HuH-7.5 (cell line): ENCODE results near the gene COASY.
"Not testable (repeated sequence)": the region's sequence is repeated elsewhere in the genome, so short reads cannot be mapped to it uniquely, and the experiment has no call there.

Experiments
- DNase-seq: peaks from one replicate; pipeline ENCODE4 v3.0.0; 2011; ENCODE audit warnings: low spot score

The COASY gene

DNA sequence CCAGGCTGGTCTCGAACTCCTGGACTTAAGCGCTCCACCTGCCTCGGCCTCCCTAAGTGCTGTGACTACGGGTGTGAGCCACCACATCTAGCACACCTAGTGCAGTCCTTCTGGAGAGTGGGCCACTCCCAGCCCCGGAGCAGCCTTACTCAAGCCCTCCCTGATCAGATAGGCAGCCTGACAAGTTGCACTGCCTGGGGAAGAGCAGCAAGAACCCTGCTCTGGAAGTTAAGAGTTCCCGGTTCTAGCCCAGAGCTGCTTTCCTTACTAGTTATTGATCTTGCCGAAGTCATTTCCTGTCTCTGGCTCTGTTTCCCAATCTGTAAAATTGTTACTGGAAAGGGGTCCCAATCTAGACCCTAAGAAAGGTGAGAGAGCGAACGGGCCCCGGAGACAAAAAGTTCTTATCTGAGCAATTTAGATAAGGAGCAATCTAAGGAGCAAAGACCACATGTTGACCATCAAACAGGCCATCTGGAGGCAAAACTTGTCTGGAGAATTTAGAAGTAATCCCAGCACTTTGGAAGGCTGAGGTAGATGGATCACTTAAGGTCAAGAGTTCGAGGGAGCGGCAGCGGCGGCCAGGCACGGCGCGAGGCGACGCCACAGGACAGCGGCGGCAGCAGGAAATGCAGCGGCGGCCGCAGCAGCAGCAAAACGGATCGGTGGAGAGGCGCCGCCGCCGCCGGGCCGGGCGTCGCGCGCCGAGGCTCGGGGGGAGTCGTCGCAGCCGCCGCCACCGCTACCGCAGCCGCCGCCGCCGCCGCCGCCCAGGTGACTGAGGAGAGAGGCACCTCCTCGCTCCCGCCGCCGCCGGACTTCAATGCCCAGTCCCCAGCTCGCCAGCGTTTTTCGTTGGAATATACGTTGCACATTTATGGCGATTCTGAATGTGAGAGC is 30.2 kb upstream of the COASY start:
- DNase-seq, result no peak

DNA sequence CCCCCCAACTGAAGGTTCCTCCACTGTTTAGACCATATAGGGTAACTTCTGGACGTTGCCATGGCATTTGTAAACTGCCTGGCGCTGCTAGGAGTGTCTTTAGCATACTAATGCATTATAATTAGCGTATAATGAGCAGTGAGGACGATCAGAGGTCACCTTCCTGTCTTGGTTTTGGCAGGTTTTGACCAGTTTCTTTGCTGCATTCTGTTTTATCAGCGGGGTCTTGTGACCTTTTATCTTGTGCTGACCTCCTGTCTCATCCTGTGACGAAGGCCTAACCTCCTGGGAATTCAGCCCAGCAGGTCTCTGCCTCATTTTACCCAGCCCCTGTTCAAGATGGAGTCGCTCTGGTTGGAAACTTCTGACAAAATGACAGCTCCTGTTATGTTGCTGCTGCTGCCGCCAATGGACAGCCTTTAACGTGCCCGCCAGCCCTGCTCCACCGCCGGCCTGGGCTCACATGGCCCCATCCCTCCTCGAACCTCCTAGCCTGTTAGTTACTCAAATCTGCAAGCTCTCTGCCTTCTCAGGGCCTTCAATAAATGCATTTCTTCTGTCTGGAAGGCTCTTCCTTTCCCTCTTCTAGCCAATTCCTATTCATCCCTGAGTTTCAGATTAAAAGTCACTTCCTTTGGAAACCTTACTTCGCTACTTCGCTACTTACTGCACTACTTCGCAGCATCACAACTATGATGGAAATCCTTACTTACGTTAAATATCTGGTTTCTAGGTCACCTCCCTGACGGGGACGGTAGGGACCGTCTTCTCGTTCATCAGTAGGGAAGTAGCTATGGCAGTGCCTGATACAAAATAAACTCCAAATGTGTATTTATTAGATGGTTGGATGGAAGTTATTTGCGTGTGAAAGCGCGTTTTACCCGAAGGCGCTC is 26.5 kb upstream of the COASY start:
- DNase-seq, result no peak

DNA sequence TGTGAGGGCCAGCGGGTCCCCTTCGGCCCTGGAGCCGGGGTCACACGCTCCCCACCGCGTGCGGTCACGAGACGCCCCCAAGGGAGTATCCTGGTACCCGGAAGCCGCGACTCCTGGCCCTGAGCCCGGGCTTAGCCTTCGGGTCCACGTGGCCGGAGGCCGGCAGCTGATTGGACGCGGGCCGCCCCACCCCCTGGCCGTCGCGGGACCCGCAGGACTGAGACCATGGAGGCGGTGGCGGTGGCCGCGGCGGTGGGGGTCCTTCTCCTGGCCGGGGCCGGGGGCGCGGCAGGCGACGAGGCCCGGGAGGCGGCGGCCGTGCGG is 25.9 kb upstream of the COASY start, which contains the start of gene NAGLU:
NAGLU (plus strand) TSS at position 194 of the 324 bp plus-strand sequence; CDS start at position 226, 32 bp downstream.
- DNase-seq, result peak; percentile 99

DNA sequence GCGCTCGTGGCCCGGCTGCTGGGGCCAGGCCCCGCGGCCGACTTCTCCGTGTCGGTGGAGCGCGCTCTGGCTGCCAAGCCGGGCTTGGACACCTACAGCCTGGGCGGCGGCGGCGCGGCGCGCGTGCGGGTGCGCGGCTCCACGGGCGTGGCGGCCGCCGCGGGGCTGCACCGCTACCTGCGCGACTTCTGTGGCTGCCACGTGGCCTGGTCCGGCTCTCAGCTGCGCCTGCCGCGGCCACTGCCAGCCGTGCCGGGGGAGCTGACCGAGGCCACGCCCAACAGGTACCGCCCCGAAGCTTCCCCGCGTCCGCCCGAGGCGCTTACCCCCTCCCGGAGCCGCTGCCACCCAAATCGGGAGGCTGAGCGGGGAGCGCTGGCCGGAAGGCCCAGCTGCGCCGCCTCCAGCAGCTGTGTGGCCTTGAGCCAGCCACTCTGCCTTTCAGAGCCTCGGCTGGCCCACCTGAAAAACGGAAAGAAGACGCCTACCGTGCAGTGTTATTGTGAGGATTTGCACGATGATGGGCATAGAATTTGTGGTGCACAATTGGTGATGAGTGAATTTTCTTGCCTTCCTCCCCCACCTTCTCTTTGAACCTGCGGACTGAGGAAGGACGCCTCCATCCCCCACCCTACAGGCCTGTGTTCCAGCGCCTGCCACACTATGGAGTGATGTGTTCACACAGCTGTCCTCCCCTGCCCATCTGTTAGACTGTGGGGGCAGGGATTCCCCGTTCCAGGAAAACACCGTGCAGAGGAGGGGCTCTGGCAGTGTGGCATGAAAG is 25.4 kb upstream of the COASY start:
- DNase-seq, result peak; percentile 96

DNA sequence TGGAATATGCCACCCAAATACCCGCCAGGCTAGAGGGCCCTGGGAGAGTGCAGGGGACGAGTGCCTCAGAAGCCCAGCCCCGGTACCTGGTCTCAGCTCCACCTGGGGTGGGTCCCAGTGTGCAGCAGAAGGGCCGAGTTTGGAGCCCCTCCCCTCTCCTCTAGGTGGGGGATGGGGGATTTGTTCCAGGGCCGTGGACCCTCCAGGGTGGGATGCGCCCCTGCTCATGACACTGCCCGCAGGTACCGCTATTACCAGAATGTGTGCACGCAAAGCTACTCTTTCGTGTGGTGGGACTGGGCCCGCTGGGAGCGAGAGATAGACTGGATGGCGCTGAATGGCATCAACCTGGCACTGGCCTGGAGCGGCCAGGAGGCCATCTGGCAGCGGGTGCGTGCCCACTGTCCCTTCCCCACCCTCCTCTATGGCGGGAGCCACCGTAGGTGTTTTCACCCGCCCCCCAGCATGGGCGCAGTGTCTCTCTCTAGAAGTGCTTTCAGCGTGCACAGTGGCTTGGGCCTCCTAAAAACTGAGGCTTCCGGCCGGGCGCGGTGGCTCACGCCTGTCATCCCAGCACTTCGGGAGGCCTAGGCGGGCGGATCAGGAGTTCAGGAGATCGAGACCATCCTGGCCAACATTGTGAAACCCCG is 24.7 kb upstream of the COASY start:
- no peak for DNase-seq

DNA sequence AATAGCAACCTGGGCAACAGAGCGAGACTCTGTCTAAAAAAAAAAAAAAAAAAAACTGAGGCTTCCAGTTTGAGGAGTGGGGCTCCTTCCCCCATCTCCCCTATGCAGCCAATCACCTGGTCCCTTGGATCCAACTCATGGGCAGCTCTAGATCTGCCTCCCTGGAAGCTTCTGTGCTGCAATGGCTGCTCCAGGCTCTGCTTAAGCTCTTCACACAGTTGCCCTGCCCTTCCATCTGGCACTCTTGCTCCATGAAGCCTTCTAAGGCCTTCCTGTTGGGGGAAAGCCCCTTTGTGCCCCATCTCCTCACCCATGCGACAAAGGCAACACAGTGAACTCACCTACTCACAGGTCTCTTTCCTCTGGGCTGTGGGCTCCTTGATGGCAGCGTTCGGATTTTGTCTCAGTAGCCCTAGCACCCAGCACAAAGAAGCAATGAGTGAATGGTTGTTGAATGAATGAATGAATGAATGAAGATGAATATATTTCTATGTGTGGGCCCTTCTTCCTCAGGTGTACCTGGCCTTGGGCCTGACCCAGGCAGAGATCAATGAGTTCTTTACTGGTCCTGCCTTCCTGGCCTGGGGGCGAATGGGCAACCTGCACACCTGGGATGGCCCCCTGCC is 24.0 kb upstream of the COASY start:
- DNase-seq, result no peak

DNA sequence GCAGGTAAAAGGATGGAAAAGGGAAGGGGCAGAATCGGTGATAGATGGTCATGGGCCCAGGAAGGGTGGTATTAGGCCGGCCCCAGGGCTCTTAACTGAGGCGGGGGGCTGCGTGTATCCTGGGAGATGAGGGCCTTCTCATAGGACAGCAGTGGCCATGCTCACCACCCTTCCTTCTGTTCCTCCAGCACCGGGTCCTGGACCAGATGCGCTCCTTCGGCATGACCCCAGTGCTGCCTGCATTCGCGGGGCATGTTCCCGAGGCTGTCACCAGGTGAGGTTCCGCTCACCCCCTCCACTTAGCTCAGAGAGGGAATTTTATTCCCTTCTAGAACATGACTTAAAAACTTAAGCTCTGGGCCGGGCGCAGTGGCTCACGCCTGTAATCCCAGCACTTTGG is 23.5 kb upstream of the COASY start:
- no peak for DNase-seq

DNA sequence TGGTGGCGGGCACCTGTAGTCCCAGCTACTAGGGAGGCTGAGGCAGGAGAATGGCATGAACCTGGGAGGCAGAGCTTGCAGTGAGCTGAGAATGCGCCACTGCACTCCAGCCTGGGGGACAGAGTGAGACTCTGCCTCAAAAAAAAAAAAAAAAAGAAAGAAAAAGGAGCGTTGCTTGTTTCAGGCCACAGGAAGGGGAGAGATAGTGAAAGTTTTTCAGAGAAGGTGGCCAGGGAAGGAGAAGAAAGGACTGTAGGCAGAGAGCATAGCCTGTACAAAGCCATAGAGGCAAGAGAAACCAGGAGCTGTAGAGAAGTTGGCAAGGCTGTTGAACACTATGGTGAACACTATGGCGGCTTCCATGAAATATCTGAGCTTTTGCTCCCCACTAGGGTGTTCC is 21.4 kb upstream of the COASY start:
- DNase-seq, result not testable (repeated sequence)

DNA sequence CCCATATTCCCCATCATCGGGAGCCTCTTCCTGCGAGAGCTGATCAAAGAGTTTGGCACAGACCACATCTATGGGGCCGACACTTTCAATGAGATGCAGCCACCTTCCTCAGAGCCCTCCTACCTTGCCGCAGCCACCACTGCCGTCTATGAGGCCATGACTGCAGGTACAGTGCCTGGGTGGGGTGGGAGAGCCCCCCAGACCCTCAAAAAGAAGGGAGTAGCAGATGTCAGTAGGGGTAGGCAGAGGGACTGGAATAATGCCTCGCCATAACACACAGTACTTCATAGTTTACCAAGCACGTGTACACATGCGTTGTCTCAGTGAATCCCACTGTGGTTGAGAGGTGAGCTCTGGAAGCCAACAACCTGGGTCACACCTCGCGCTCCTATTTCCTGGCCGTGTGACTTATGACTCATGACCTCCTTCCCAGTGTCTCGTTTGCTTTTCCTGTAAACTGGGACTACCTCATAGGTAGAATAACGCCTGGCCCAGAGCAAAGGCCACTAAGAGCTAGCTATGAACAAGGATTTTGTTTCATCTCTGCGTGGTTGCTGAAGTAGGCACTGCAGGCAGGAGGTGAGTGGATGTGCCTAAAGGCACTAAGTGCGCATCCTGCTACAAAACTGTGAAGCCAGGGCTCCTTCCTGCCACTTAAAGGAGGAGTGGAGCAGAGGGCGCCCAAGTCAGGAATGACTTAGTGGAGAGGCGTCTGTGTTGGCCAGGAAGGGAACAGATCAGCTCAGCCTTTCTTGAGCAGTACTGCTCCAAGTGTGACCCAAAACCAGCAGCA is 20.7 kb upstream of the COASY start:
- DNase-seq, result no peak

DNA sequence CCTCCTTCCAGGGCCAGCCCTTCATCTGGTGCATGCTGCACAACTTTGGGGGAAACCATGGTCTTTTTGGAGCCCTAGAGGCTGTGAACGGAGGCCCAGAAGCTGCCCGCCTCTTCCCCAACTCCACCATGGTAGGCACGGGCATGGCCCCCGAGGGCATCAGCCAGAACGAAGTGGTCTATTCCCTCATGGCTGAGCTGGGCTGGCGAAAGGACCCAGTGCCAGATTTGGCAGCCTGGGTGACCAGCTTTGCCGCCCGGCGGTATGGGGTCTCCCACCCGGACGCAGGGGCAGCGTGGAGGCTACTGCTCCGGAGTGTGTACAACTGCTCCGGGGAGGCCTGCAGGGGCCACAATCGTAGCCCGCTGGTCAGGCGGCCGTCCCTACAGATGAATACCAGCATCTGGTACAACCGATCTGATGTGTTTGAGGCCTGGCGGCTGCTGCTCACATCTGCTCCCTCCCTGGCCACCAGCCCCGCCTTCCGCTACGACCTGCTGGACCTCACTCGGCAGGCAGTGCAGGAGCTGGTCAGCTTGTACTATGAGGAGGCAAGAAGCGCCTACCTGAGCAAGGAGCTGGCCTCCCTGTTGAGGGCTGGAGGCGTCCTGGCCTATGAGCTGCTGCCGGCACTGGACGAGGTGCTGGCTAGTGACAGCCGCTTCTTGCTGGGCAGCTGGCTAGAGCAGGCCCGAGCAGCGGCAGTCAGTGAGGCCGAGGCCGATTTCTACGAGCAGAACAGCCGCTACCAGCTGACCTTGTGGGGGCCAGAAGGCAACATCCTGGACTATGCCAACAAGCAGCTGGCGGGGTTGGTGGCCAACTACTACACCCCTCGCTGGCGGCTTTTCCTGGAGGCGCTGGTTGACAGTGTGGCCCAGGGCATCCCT is 18.5 kb upstream of the COASY start:
- no peak for DNase-seq

DNA sequence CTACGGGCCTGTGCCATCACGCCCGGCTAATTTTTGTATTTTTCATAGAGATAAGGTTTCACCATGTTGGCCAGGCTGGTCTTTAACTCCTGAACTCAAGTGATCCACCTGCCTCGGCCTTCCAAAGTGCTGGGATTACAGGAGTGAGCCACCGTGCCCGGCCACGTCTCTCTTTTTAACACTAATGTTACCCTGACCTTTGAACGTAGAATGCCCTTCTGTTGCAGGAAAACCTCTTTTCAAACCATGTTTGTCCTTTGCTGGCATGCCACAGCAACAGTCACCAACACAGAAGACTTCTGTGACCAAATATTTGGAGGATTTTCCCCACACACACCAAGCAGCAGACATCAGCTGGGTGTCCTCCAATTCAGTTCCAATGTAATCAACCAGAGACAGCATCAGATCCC is 17.1 kb upstream of the COASY start:
- DNase-seq, result no peak

DNA sequence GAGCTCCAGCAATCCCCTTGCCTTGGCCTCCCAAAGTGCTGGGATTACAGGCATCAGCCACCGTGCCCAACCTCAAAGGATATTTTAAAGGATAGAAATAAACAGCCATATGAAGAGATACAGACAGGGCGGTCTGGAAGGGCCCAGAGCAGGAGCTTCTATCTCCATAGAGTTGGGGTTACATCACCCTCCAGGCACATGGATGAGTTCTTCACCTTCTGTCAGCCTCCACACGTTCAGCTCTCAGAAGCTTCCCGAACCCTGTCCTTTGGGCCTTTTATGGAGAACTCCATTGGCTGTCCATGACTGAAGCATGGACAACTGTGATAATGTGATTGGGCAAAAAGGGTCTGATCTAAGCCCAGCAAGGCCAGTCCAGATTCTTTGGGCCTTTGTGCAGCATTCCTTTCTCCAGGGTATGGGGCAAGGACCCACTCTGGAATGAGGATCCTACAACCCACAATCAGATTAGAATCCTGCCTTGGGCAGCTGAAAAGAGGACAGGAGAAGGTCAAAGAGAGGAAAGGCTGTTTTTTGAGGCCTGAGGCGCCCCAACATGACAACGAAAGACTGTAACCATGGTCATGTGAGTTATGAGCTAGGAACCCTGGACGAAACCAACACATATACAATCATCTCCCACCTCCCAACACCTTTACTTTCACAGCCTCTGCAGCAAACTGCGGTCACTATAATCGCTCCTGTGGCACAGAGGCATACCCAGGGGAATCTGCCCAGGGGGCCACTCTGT is 16.0 kb upstream of the COASY start:
- not testable (repeated sequence) for DNase-seq

DNA sequence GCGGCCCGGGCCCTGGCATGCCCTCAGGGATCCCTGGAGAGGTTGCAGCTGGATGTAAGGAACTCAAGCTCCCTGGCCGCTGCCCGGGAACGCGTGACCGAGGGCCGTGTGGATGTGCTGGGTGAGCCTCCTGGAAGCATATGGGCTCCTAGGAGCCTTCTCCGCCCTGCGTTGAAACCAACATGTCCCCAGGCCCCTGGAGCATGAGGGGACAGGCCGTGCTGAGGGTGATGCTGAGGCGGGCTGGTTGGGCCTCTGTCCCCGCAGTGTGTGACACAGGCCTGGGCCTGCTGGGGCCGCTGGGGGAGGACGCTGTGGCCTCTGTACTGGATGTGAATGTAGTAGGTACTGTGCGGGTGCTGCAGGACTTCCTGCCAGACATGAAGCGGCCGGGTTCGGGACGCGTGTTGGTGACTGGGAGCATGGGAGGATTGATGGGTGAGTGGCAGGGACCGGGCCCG is 14.9 kb upstream of the COASY start:
- DNase-seq, result no peak

DNA sequence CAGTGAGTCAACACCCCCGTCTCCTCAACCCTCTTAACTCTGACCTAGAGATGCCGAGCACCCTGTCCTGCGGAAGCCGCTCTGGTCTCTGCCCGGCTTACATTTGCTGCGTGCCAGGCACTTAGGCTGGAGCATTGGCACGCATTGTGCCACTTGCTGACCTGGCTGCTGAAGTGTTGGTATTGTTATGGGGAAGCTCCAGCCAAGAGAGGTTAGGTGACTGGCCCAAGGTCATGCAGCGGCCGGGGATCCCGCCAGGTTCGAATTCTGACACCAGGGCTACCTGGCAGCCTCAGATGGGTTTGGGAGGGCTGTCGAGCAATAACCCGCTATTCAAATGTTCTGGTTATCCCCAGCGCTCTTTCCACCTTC is 14.3 kb upstream of the COASY start:
- DNase-seq, result no peak

DNA sequence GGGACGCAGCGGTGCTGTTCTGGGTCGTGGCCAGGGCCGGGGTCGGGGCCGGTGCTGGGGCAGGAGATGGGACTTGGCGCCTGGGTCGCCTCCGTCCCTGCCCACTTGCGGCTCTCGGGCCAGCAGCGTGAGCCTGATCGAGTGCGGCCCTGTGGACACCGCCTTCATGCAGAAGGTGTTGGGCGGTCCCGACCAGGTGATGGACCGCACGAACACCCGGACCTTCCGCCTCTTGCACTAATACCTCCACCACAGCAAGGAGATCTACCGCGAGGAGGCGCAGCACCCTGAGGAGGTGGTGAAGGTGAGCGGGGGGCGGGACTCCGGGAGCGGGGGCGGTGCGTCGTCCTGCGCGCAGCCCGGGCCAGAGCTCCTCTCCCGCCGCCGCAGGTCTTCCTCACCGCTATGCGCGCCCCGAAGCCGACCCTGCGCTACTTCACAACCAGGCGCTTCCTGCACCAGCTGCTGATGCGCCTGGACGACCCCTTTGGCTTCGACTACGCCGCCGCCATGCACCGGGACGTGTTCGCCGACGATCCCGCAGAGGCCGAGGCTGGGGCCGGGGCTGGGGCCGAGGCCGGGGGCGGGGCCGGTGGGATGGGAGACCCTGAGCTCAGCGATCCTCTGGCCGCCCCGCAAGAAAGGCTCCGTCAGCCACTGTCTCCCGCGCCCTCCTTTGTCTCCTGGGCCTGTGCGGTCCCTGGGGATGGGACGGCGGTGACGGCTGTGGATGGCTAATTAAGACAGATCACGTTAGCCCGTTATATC is 13.7 kb upstream of the COASY start:
- peak; percentile 84 for DNase-seq

DNA sequence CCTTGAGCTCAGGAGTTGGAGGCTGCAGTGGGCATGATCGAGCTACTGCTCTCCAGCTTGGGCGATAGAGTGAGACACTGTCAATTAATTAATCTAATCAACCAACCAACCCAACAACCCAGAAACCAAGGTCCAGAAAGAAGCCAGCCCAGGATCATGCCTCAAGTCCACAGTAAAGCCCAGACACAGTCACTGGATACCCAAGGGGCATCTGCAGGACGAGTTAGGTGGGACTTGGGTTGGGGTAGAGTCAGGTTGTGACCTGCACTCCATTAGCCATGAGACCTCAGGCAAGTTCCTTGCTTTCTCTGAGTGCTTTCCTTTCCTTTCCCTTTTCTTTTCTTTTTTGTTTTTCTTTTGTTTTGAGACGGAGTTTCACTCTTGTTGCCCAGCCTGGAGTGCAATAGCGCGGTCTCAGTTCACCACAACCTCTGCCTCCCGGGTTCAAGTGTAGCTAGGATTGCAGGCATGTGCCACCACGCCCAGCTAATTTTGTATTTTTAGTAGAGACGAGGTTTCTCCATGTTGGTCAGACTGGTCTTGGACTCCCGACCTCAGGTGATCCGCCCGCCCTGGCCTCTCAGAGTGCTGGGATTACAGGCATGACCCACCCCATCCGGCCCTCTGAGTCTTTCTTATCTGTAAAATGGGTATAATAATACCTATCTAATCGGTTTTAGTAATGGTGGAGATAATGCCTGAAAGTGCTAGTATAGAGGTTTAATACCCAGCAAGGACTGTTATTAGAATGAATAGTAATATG is 12.8 kb upstream of the COASY start:
- no peak for DNase-seq

DNA sequence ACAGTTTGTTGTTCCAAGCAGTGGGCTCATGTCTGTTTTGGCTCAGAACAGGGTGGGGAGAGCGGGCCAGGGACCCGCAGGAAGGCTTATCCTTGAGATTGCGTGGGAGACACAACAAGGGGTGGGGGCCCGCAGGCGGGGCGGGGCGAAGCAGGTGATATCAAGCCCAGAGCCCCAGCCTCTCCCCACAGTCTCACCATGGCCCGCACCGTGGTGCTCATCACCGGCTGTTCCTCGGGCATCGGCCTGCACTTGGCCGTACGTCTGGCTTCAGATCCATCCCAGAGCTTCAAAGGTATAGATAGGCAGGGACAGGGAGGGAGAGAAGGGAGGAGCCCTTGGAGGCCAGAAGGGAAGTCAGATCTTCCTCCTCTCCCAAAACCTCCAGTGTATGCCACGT is 9.2 kb upstream of the COASY start, which contains the start of gene HSD17B1:
HSD17B1 (plus strand) TSS at position 188 of the 400 bp plus-strand sequence; CDS start at position 199, 11 bp downstream.
- not testable (repeated sequence) for DNase-seq
